HT1080 (cell line): ENCODE measurements around the gene FHOD1. TPM values are rescaled to one million over a fixed set of nuclear protein-coding genes. Genes with fewer than 3 reads are reported as not detected.

Source experiments
- DNase-seq: peaks from one replicate; pipeline ENCODE4 v3.0.0-alpha.2; 2015; ENCODE audit warnings: low read depth
- total RNA-seq: library from RNA; depleted of rRNA; stranded (reverse); fragments of >200 nt; shearing (Covaris generic); gene quantifications from 2 replicates; pipeline ENCODE4 v1.2.3, GENCODE V29; 2014

Gene FHOD1
- total RNA-seq, 1 experiment from 2014 or later = 65.1 TPM

DNA sequence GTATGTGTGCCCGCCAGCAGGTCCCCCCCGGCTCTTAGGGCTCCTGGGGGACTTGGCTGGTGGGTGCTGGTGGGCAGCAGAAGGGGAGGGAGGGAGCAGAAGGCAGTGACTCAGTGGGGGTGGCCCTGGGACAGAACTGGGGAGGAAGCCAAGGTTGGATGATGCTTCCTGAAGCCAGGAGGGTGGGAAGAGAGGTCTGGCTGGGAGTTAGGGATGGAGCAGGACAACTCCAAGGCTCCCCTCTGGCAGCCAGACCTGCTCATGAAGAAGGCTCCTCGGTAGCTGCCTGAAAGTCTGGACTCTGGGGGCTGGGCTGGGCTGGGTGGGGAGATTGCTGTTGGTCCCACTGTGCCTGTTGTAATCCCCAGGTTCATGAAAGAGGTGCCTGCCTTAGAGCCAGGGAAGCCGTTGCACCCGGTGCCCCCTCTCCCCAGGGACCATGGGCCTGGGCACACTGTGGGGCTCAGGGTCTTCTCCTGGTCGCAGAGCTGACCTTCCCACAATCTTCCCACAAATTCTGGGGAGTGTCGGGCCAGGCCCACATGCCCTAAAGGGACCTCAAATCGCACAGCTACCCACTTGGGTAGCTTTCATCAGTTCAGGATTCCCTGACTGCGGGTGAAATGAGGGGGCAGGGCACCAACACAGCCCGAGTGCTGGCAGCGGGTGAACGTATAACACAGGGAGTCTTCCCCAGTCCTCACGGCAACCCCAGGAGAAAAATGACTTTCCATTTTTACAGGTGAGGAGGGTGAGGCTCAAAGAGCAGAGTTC lies 30.9 kb upstream of the FHOD1 start:
- DNase-seq = peak; percentile 89

DNA sequence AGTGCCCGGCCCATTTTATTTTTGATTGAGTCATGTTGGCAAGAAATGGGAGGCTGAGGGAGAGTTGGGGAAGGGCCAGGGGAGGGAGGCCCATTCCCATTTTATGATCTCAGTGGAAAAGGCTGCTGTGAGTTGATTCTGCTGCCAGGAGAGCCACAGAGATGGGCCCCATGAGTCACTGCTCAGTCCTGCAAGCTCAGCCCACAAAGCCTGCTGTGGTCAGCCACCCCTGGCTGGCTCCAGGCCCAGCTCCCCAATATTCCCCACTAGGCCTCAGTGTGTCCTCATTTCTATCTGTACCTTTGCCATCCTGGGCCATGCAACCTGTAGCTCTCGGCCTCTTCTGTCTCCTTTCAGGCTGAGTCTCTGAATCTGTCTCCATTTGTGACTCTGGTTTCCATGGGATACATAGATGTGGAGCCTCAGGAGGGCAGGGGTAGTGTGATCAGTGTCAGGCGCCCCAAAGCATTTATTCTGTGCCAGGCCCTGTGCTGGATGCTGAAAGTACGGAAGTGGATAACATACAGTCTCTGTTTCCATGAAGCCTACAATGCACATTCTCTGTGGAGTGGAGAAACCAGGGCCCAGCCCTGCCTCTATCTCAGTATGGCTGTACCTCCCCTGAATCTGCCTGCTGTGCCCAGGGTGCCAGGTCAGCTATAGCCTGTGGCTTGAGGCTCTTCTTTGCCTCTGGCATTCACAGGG lies 30.2 kb upstream of the FHOD1 start:
- peak; percentile 99 for DNase-seq

DNA sequence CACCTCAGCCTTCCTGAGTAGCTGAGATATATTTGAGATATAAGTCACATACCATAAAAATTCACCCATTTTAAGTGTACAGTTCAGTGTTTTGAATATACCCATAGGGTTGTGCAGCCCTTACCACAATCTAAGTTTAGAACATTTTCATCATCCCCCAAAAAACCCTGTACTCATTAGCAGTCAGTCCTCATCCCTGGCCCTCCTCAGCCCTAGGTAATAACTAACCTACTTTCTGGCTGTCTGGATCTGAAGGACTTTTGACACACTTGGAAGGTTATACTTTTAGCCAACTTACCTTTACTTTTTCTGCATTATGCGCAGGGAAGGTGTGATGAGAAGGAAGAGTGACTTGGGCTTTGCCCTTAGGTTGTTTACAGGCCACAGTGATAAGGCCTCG lies 28.0 kb upstream of the FHOD1 start:
- DNase-seq = no peak

DNA sequence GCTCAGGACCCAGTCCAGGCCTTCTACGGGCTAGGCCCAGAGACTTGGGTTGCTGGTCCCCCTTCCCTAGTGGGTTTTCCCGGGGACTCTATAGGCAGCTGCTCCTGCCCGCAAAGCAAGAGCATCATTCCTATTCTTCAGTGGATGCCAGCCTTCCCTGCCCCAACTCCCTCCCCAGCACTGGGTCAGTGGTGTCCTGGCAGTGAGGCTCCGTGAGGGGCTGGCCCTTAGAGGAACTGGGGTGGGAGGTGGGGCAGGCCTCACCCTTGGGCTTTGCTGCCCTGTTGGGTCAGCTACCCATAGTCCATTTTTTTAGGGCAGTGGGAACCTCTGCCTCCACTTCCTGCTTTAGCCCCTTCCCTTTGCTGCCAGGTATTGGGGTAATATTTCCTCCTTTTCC lies 24.2 kb upstream of the FHOD1 start:
- no peak for DNase-seq

DNA sequence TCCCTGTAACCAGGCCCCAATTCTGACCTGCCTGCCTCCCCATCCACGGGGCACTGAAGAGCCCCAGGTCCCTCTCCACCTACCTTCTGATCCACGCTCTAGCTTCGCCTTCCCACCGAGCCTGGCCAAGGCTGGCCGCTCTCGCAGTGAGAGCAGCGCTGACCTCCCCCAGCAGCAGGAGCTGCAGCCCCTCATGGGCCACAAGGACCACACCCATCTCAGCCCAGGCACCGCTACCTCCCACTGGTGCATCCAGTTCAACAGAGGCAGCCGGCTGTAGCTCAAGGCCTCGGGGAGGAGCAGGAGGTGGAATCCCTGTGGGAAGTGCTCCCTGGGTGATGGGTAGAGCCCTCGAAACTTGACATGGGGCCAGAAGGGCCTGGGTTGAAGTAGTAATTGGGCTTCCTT lies 23.7 kb upstream of the FHOD1 start:
- DNase-seq = no peak

DNA sequence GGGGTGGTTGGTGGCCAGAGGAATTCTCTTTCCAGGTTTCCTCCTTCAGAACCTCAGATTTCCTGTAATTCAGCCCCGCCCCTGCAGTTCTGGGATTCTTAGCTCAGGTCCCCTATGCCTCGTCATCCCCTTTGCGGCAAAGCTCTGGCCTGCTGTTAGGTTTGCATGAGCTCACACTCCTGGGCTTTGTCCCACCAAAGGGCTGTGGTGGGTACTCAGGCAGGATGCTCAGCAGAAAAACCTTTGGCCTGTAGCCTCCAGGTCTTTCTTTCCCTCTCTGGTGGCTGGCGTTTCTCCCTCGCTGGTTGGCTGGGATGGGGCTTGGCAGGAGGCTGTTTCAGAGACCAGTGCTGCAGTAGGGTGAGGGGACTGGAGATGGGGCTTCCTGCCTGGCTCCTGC lies 22.5 kb upstream of the FHOD1 start:
- DNase-seq = peak; percentile 91

DNA sequence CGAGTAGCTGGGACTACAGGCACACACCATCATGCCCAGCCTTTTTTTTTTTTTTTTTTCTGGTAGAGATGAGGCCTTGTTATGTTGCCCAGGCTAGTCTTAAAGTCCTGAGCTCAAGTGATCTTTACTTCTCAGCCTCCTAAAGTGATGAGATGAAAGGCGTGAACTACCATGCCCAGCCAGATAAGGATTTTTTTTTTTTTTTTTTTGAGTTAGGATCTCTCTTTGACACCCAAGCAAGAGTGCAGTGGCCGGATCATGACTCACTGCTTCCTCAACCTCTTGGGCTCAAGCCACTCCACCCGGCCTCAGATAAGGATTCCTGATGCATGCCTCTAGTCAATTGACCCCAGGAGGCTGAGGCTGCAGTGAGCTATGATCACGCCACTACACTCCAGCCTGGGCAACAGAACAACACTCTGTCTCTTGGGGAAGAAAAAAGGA lies 20.9 kb upstream of the FHOD1 start:
- DNase-seq = peak; percentile 92

DNA sequence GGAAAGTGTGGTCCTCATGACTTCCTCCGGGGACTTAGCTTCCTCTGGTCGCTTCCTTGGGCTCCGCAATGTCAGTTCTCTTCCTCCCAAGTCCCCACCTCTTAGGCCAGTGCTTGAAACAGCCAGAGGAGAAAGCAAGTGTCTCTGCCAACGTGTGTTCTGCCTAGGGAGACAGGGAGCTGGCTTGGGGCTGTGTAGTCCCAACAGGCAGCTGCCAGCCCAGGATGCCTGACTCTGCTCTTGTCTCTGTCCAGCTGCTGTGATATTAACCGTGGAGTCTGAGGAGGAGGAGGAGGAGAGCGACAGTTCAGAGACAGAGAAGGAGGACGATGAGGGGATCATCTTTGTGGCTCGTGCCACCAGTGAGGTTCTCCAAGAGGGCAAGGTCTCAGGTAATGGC lies 18.6 kb upstream of the FHOD1 start:
- DNase-seq = no peak

DNA sequence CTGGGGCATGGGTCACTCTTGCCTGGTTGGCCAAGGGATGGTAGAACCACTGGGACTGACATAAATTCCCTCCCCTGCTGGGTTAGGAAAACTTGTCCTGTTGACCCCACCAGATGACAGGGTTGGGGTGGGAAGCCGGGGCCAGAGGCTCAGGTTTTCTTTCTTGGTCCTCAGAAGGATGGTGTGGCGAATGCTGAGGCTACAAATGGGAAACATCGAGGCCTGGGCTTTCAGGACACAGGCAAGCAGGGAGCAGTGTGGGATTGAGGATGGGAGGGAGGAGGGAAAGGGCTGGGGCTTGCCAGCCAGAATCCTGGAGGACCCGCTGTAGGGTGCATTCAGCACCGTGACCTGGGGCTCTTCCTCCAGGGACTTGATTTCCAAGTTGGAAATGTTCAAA lies 17.6 kb upstream of the FHOD1 start:
- DNase-seq = no peak

DNA sequence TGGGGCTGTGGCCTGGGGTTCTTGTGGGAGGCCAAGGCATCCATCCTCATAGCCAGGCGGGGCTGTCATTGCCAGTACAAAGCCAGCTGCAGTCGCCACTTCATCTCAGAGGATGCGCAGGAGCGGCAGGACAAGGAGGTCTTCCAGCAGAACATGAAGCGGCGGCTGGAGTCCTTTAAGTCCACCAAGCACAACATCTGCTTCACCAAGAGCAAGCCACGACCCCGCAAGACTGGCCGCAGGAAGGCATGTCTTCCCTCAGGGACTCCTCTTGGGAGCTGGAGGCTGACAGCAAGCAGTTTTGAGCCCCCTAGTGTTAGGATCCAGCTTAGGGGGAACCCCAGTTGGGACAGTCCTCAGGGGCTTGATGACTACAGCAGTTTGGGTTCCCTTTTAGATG lies 17.0 kb upstream of the FHOD1 start:
- no peak for DNase-seq

DNA sequence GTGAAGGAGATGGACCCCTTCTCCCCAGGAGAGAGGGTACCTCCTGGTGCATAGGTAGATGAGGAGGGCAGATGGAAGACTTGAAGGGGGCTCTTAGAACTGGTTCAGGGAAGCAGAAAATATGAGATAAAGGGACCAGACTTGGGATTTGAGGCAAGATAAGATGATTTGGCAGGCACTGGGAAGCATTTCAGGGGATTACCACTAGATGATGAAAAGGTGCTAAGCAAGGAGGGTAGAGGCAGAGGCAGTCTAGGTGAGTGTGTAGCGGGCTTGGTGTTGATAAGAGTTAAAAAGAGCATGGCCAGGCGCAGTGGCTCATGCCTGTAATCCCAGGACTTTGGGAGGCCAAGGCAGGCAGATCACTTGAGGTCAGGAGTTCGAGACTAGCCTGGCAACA lies 15.9 kb upstream of the FHOD1 start:
- no peak for DNase-seq

DNA sequence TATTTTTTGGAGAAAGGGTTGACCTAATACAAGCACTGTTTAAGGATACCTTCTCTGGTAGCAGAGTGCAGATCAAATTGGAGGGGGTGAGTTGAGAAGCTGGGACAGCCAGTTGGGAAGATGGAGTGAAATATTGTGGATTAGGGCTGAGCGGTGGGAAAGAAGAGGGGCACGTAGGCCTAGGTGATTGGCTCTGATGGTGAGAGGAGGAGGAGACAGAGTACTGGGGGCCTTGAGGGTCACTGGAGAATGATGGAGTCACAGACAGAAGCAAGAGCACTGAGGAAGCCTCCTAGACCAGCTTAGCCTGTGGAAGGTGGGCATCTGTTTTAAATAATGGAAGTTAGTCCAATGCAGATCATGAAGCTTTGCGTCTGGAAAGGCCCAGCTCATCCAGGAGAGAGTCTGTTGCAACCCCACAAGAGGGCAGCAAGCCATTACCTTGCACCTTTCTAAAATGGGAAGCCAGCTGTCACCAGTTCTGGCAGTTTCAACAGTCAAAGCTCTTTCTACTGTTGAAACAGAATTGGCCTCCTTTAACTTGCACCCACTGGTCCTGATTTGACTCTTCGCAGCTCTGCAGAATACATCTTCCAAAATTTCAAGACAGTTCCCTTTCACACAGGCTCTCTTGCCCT lies 13.3 kb upstream of the FHOD1 start:
- peak; percentile 58 for DNase-seq

DNA sequence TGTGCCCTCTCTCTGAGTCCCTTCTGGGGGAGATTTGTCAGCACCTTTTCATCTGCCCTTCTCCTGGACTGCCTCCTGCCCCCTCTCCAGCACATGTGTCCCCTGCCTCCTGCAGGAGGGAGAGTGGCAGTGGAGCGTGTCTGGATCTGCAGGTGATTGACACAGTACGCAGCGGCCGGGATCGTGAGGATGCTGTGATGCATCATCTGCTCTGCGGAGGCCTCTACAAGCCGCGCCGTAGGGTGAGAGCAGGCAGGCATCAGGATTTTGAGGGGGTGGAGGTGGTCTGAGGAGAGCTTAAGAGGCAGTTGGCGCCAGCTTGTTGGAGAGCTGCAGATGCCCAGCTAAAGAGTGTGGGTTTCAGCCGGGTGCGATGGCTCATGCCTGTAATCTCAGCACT lies 12.4 kb upstream of the FHOD1 start:
- no peak for DNase-seq

DNA sequence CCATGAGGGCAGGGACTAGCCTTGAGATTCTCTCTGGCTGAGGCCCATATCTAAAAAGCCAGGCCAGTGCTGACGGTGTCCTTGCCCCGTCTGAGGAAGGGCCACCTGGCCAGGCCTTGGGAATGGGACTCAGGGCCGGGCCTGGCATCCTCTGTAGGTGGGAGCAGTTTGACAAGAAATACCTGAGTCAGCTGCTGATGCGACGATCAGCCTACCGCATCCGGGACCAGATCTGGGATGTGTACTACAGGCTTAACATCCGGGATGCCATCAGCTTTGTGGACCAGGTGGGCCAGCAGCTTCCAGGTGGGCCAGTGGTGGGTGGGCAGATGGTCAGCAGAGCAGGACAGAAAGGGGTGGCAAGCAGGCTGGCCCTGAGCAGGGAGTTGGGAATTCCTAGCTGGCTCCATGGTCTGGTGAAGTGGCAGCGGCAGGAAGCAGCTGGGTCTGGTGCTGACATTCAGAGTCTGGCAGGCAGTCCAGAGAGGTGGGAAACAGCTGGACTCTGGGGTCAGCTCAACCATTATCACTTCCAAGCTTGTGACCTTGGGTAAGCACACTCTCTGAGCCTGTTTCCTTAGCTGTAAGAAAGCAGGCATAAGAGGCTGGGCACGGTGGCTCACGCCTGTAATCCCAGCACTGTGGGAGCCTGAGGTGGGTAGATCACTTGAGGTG lies 11.0 kb upstream of the FHOD1 start:
- DNase-seq = no peak

DNA sequence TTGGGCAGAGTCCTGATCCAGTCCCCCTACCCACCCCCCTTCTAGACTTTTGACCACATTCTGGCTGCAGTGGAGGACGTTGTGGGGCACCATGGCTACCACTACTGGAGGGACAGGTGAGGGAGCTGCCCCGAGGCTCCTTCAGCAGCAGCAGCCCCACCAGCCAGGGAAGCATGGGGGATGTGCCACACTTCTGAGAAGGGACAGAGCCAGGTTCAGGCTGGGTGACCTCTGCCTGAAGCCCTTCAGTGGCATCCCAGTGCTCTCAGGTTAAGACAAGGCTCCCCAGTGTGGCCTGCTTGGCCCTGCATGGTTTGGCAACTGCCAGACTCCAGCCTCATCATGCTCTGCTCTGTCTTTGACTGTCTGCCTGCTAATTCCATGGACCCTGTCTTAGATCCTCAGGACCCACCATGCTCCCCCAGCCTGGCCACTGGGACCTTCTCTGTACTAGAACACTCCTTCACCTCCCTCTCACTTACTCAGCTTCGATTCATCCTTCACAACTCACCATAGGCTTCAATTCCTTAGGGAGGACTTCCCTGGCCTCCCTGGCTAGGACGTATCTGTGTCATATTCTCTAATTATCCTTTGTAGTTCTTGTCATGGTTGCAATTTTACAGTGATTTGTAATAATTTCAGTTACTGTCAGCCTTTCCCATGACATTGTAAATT lies 10.3 kb upstream of the FHOD1 start:
- DNase-seq = no peak

DNA sequence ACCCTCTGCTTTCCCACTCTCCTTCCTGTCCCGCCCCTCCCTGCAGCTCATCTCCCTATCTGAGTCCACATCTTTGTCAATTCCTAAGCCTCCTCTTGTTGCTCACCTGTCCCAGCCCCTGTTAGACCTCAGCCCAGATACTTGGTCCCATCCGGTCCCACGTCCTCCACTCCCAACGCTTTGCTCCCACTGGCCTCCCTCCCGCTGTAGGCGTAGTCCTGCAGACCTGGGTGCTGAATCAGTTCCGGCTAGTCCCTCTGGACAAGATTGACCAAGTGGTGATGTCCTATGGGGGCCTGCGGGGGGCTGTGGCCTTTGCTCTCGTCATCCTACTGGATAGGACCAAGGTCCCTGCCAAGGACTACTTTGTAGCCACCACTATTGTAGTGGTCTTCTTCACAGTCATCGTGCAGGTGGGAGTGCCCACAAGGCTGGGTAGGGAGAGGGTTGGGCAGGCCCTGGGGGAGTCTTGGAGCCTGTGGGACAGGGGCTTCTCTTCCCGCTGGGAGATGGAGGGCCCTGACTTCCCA lies 9.5 kb upstream of the FHOD1 start:
- DNase-seq = no peak

DNA sequence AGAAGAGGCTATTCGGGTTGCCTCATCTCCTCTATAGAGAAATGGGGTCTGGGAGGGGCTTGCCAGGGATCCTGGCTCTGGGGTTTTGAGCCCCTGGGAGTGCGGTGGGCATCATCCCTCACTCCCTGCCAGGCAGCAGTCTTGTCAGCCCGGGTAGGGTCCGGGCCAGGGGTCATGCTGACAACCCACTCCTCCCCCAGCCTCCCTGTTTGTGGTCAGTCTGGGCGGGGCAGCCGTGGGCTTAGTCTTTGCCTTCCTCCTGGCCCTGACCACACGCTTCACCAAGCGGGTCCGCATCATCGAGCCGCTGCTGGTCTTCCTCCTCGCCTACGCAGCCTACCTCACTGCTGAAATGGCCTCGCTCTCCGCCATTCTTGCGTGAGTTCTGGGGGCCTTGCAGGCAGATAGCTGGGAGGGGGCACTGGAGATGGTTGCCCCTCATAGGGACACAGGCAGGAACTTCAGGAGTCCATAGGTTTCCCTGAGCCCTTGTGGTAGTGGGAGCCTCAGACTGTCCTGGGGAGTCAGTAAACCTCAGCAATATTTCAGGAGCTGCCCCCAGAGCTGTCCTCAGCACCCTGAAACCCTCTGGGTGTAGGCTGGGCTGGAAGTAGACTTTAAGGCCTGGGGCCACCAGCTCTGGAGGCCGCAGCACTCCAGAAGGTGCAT lies 8.4 kb upstream of the FHOD1 start:
- DNase-seq = no peak

DNA sequence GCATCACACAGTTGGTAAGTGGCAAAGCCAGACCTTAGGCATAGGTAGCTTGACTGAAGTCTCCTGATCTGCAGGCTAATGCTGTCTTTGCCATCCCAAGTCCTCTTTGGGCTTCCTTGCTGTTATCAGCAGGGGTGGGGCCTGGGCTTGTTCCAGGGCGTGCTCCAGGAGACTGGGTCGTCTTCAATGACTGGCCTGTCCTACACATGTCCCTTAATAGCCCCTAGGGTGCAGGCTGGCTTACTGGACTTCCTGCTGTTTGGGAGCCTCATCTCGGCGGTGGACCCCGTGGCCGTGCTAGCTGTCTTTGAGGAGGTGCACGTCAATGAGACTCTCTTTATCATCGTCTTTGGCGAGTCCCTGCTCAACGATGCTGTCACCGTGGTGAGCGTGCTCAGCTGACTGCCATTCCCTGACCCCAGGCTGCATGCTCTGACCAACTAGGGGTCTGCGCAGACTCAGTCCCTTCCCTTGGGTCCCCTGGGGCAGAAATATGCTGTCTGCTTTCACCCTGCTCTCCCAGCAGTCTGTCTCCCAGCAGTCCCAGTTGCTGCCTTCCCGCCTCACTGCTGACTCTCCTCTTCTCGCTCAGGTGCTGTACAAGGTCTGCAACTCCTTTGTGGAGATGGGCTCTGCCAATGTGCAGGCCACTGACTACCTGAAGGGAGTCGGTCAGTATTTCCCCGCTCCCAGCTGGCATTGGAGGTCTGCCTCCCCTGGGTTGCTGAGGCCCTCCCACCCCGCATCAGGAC lies 7.7 kb upstream of the FHOD1 start:
- DNase-seq = no peak

DNA sequence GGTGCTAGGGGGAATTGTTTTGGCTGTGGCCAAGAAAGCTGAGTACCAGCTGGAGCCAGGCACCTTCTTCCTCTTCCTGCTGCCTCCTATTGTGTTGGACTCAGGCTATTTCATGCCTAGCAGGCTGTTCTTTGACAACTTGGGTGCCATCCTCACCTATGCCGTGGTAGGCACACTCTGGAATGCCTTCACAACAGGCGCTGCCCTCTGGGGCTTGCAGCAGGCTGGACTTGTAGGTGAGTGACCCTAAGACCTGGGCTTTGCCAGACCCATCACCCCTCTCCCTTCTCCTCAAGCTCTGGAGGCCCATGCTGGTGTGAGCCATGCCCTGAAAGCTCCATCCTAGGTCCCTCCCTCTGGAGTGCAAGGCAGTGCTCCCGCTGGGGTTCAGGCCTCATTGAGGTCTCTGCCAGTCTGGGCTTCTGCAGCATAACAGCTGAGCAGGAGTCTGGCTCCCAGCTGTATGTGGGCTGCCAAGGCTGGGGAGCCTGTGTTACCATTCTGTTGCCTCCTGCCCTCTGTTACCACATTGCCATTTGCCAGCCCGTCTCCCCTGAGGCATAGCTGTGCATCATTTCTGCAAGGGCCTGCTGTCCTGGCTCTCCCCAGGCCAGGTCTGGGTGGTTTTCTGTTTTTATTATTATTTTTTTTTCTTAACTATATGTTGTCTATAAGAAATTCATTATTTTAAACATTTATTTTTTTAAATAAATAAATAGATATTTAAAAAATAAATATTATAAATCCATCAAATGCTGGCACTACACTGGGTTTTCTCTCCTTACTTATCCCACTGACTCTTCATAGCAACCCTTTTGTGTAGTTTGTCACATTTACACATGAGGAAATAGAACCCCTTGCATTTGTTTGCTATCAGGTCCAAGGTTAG lies 5.6 kb upstream of the FHOD1 start:
- no peak for DNase-seq
